ENCODE data around the gene OGFOD2.

DNA sequence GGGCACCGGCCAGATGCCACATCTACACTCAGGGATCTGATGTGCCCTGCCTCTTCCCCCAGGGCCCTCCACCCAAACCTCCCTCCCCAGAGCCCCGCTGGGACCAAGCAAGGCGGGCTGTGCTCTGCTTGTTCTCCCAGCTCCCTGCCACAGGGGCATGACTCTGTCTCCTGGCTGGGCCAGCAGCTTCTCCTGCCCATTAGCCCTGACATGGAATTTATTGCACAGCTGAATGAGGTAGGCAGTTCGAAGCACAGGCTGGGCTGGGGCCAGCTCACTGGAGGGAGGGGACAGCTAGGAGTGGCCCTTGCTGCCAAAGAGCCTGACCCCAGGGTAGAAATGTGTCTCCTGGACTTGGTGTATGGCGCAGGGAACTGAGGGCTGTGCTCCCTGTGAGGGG is 47.8 kb downstream of the OGFOD2 start:
- no peak for TF ChIP-seq CTCF (IDR thresholded peaks at IDR 0.05)
- no peak for TF ChIP-seq EP300 (IDR thresholded peaks at IDR 0.05)
- TF ChIP-seq POLR2A (IDR thresholded peaks at IDR 0.05), result no peak
